ENCODE data around the gene FPR1.

DNA sequence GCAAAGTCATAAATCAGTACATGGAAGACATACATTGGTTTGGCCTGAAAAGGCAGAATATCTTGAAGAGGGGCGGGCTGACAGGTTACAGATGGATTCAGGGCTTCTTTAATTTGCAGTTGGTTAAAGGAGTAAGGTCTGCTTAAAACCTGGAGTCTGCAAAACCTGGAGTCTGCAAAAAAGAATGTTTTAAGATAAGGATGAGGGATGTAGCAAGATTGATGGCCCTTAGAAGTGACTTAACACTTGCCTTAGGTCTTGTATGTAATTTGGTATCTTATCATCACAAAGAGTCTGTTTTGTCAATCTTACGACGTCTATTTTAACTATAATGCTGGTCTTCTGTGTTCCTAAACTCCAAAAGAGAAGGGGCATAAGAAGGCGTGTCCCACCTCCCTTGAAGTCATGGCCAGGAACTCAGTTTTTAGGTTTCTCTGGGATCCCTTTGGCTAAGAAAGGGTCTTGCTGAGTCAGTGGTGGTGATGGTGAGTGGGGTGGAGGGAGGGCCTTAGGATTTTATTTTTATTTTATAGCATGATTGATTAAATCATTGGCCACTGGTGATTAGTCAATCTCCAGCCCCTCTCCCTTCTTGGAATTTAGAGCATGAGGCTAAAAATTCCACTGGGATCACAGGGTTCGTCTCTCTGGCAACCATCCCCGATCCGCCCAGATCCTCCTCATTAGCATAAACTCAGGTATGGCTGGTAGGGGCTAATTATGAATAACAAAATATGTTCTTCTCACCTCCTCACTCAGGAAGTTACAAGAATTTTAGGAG is 17.7 kb downstream of the FPR1 start:
- TF ChIP-seq, protein P1, sequence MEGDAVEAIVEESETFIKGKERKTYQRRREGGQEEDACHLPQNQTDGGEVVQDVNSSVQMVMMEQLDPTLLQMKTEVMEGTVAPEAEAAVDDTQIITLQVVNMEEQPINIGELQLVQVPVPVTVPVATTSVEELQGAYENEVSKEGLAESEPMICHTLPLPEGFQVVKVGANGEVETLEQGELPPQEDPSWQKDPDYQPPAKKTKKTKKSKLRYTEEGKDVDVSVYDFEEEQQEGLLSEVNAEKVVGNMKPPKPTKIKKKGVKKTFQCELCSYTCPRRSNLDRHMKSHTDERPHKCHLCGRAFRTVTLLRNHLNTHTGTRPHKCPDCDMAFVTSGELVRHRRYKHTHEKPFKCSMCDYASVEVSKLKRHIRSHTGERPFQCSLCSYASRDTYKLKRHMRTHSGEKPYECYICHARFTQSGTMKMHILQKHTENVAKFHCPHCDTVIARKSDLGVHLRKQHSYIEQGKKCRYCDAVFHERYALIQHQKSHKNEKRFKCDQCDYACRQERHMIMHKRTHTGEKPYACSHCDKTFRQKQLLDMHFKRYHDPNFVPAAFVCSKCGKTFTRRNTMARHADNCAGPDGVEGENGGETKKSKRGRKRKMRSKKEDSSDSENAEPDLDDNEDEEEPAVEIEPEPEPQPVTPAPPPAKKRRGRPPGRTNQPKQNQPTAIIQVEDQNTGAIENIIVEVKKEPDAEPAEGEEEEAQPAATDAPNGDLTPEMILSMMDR (IDR thresholded peaks at IDR 0.05) = no peak
- no peak for TF ChIP-seq POLR2A (IDR thresholded peaks at IDR 0.05)

Data from tibial nerve (tissue), 3 donors.